GM19395 (cell line): ENCODE measurements around the gene NUP88.
"Not testable (repeated sequence)": the region's sequence is repeated elsewhere in the genome, so short reads cannot be mapped to it uniquely, and the experiment has no call there.

Experiments used
- ATAC-seq: cut with Tn5 transposase; IDR thresholded peaks from one replicate; pipeline ENCODE4 v1.9.1; 2021; ENCODE audit warnings: mild to moderate bottlenecking, moderate library complexity; ENCODE audit not compliant: unreplicated experiment

NUP88 gene

DNA sequence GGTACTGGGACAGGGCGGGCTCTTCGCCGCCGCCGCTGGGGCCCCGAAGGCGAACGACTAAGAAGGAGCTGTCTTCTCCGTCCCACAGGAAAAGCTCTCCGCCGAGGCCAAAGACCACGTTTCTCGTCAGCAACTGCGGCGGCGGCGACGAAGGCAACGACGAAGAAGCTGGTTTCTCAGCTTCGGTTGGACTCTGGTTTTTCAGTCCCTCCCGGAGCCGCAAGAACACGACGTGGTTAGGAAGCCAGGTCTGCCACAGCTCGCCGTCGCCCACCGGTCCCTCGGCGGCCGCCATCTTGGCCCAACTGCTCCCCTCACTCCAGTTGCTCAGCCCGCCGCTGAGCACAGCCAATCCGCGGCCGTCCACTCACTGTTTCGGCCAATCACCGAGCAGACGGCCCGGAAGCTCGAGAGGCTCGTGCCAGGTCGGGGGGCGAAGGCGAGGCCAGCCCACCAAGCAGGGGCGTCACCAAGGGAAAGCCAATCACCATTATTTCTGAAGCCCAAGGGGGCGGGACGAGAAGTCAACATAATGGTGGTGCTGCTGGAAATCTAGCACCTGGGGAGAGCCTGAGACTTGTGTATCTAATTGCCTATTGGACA is at the start of gene NUP88:
NUP88 (minus strand) TSS at position 307 of the 603 bp plus-strand sequence; CDS start at position 295, 12 bp downstream.
- peak; percentile 81 for ATAC-seq

DNA sequence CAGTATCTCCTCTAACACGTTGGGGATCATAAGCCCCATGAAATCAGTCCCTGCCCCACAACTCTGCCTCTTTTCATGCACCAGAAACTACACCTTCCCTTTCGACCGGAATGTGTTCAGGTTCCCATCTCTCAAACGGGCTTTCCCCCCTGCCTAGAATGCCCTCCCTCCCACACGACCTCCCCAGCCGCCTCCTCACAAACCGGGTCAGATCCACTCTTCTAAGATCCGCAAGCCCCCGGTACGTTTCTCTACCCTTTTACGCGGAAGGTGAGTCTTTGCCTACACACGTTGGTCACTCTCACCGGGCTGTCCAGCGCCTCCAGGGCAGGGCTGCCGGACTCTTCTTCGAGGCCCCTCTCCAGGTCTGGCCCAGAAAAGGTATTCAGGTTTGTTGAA is 48.6 kb upstream of the NUP88 start:
- no peak for ATAC-seq

DNA sequence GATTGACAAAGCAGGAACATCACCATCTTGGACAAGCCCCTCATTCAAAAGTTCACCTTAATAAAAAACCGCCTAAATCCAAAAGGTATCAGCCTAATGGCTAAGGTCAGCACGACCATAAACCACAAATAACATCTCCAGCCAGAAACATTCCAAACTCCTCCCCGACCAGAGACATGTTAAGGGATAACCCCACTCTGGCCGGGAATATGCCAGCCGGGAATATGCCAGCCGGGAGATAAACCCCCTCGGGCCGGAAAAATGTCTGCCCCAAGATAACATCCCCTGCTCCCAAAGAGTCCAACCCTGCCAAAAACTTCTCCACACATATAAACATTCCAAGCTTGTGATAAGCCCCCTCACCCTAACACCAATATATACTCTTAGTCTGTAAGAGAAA is 48.0 kb upstream of the NUP88 start:
- no peak for ATAC-seq

DNA sequence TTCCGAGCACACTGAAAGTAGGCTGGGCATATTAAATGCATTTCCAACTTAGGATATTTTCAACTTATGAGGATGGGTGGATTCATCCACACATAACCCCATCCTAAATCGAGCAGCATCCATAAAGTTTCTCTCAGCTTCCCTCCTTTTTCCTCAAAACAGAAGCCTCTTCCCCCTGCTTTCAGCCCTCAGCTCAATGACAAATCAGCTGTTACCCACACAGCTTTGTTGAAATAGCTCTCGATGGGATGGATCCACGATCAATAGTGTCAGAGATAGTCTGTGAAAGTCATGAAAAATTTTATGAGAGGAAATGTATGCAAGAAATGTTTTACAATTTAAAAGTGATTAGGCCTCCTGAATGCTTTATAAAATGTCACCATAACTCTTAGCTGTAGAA is 46.8 kb upstream of the NUP88 start:
- no peak for ATAC-seq

DNA sequence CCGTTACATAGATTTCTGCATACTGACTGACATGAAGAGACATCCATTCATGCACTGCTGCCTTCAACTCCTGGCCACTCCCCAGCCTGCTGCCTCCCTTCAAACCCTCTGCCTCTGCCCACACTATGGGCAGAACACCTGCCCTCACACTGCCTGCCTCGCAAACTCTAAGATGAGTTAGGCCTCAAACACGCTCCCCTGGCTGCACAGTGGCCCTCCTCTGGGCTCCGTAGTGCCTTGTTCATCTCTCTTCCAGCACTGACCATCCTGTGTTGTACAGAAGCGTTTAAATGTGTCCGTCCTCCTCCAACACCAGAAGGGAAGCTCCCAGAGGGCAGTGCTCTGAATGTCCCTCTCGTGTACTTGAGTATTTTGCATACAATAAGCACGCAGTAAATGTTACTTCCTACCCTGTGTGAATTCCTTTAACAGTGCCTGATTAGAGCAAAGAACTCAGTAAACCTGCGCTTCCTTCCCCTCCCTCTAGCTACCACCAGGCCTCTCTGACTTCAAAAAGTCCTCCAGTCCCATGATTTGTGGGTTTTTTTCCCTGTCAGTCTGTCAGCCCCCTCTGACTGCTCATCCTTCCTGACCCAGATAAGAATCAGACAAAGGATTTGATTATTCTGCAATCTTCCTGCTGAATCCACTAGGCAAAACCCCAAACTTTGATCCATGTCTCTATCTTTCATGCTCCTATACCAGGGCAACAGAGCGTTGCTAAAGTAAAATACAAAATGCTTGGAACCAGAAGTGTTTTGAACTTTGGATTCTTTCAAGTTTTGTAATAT is 45.5 kb upstream of the NUP88 start:
- no peak for ATAC-seq

DNA sequence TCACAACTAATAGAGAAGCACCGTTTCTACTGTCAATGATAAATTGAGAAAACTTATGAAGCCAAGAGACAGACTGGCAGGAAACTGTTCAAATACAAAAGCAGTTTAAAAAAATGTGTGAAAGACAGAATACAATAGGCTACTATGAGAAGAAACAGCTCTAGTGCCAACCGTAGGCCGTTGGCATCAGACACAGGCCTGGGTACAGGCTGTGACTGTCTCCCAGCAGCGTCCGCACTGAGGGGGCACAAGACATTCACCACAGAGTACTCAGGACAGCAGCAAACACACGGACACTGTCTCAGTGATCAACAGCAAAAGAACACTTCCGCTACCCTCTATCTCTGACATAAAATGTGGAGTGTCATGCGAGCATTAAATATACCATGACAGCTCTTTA is 27.3 kb upstream of the NUP88 start:
- no peak for ATAC-seq

DNA sequence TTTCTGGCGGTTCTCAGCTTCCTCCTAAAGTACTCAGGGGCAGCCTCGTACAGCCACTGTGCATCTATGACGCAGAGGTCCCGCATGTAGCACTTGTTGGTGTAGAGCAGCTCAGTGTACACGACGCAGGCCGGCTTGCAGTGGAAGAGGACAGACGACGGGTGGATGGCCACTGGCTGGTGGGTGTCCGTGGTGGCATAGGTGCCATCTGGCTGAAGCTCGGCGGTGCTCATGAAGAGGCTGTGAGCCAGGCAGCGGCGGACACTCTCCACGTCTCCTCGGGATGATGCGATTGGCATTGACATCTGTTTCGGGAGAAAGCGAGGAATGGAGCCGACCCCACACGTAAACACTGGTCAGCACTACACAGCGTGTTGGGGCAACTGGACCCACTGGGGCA is 24.7 kb upstream of the NUP88 start:
- no peak for ATAC-seq

DNA sequence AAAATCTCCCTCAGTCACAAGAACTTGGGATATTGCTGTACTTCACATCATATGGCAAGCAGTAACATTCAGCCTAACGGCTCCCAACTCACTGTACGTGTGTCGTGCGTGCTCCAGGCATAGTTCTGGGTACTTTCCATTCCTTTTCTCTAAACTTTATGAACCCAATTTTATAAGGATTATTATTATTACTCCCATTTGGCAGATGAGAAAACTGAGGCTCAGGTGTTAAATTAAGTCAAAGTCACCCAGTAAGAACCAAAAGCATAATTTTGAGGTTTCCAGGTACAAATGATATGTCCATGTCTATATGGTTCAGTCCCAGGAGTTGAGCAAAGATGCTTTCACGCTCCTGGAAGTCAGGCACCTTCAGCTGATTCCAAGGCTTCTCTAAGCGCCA is 24.3 kb upstream of the NUP88 start:
- no peak for ATAC-seq

DNA sequence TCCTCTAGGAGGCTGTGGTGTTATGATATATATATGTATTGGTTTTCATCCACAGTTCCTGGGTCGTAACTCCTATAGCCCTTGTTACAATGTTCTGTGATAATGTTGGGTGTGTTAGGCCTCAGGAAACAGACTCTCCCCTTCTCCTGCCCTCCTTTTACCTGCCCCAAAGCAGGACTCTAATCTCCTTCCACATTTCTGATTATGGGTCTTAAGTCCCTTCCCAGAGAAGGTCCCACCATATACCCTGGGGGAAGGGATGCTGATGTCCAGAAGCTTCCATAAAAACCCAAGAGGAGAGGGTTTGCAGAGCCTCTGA is 19.9 kb upstream of the NUP88 start:
- ATAC-seq = peak; percentile 34

DNA sequence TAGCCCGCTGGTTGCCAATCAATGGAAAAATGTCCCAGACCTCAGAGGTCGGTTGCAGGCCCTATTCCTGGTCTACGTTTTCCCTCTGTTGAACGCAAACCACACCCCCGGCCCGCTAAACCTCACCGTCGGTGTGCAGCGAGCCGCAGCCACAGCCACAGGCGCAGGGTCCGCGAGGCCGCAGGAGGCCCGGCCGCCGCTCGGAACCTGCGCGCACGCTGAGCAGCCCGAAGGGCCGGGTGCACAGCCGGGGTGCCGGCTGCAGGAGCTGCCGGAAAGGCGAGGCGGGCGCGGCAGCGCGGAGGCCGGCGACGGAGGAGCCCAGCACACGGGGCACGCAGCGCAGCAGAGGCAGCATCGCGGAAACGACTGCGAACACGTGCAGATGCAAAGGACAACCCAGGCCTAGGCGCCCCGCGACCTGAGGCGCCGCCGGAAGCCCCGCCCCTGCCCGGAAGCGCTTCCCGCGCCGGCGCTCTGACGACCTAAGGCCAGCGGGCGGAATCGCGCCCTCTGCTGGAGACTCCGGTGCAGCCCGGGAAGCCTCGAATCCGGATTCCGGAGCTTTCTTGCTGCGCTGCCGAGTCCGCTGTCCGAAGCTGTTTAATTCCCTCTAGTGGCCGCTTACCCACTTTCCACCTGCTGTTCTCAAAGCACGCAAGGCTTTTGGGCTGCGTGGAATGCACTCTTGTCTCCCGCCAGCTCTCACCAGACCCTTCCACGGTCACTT is 19.4 kb upstream of the NUP88 start, which contains the start of gene C1QBP:
C1QBP (minus strand) TSS at position 440 of the 730 bp plus-strand sequence; CDS start at position 358, 82 bp downstream.
- peak; percentile 75 for ATAC-seq

DNA sequence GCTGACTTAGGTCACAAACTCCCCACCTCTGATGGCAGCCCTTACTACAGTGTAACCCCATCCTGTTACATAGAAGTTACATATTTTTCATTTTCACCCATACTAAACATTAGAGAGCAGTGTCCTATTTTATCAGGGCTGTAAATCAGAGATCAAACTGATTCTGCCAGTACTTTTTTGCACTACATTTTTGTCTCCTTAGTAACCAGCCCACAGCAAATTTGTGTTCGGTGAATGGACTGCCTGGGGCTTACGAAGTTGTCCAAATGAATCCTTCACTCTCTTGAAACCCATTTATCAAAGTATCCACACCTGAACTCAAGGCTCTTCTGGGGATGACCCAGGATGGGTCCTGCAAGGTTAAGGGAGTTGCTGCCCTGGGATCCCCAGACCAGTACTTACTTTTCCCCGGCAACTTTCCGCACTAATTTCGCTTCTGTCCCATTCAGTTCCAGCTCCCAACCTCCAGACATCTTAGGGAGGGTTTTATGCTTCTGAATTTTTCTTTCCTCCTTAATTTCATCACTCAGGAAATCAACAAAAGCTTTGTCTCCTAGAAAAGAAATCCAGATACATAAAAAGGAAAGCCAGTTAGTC is 18.4 kb upstream of the NUP88 start:
- ATAC-seq = no peak

DNA sequence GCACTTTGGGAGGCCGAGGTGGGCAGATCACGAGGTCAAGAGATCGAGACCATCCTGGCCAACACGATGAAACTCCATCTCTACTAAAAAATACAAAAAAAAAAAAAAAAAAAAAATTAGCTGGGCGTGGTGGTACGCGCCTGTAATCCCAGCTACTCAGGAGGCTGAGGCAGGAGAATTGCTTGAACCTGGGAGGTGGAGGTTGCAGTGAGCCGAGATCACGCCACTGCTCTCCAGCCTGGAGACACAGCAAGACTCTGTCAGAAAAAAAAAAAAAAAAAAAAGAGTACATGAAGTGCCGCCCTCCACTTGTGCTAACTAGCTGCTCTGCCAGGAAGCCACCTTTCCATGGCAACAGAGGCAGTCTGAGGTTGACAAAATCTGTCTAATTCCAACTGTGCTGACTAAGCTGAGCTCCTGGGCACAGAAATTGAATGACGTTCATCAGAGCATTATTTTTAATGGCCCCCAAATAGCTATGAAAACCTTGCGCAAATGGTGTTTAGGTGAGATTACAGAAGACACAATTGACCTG is 16.4 kb upstream of the NUP88 start:
- ATAC-seq = not testable (repeated sequence)

DNA sequence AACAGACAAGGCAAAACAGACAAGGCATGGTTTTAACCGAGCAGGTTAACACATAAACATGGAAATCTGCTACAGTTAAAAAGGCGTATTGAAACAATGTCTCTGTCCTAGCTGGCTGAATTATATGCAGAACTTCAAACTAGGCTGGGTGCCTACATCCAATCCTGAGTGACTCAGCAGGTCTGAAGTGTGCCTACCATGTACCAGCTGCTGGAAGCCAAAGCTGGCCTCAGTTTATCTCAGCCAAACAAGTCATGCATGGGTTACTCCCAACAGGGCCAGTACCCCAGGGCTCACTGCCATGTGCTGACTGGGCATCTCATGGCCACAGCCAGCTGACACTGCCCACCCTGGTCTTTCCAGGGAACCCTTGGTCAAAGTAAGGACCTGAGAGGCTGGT is 15.5 kb upstream of the NUP88 start:
- ATAC-seq = no peak

DNA sequence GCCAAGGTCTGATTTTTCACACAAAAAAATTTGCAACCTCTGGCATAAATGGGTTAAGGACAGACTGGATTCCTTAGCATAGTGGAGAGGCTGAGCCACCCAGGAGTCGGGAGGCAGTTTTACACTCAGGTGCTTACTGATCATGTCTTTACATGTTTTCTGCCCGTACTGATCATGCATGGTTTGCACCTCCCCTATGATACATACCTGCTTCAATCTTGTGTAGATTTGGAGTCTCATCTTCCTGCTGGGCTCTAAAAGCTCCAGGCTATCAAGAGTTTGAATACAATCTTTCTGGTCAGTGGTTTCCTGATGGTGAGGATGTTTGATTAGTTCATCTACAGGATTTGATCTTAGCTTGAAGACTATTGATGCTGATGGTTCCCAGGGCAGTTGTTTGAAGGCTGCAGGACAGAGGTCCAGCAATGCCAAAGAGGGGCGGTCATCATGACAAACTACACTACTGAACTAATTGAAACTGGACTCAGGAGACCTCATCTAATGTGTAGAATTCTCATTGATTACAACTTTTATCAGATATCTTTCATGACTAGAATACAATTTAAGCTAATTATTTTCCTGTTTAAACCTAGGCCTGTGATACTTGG is 12.6 kb upstream of the NUP88 start:
- no peak for ATAC-seq

DNA sequence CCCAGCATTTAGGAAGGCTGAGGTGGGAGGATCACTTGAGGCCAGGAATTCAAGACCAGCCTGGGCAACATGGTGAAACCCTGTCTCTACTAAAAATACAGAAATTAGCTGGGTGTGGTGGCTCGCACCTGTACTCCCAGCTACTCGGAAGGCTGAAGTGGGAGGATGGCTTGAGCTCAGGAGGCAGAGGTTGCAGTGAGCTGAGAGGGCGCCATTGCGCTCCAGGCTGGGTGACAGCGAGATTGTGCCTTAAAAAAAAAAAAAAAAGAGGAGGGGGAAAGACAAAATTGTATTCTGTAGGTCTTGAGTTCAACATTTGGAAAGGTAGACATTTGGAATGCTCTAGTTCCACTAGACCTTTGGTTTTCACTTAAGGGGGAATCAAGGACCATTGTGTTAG is 11.8 kb upstream of the NUP88 start:
- not testable (repeated sequence) for ATAC-seq

DNA sequence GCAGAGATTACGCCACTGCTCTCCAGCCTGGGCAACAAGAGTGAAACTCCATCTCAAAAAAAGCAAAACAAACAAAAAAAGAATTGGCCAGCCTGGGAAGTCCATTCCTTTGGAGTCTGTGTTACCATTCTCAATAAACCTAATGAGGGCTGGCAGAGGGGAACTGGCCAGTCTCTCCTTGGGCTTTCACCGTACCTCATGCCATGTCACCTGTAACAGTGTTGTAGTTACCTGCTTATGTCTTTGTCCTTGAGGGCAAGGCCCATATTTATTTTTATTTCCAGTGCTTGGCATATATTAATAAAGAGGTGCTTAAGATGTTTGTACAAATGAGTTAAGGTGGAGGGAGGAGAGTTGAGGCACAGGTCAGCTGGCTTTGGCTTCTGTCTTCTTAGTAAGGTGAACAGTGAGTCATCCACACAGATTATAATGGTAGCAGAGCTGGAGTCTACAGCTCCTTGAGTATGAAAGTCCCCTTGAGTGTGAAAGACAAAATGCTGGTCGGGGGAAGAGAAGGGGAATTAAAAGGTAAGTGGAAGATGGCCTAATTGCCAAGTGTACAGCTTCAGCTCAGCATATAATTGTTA is 11.0 kb upstream of the NUP88 start:
- no peak for ATAC-seq

DNA sequence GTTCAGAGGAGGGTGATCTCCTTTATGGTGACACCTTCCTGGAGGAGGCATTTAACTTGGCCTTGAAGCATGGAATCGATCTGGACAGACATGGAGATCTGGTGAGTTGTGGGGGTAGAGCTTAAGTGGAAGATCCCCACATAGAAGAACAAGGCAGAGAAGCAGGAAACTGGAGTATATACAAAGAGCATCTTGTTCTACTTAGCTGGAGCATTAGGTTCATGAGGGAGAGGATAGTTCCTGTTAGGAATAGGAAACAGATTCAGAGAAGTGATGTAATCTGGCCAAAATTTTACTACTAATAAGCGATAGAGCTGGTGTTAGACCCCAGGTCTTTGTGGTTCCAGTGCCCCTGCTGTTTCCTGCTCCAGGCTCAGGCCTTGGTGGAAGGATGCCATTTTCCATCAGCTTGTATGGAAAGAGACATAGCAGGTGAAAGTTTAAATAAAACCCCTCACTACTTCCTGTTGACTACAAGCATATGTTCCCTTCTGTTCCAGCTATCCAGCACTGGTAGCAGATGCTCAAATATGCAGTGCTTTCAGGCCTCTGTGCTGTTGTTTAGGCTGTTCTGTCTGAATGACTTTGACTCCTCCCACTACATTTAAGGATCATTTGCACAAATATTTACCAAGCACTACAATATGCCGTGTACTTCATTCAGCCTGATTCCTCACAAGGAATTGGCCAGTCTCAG is 9.9 kb upstream of the NUP88 start:
- no peak for ATAC-seq

DNA sequence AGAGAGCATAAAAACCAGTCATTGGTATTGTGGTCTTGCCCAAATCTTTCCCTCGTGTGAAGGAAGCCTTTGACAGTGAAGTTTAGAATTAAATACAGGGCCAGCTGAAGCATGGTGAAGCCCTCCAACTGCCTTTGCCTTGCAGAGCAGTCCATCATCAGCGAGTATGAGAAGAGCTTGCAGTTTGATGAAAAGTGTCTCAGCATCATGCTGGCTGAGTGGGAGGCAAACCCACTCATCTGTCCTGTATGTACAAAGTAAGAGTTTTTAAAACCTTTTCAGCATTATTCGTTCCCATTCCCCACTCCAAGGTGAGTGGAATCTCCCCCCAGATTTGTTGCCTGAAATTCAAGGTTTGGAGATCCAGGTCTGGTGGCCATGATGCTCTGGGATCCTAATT is 6.4 kb upstream of the NUP88 start:
- no peak for ATAC-seq

DNA sequence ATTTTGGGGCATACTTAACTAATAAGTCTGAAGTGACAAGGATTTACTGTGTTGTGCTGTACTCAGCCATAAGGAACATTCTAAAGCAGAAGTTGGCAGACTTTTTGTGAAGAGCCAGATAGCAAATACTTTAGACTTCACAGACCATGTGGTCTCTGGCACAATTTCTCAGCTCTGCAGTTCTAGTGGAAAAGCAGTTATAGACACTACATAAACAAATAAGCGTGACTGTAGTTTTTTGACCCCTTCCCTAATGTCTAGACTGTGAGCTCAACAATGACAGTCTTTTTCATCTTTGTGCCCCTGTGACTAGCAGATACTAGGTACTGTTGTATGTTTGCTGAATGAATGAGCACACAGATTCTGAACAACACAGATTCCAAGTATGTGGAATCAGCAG is 5.4 kb upstream of the NUP88 start:
- no peak for ATAC-seq

DNA sequence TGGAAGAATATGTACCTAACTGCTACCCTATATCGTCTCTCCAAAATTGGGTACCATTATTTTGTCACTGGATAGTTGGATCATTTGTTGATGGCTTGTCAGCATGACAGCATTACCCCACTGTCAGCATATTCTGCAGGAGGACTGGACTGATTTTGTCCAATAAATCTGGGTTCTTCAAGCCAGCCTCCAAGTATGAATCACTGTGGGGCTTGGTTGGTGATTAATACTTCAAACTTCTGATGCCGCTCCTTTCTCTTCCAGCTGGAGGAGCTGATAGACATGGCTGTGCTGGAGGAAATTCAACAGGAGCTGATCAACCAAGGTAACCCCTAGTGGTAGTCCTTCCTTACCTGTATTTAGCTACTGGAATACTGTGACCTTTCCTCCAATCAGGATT is 3.0 kb upstream of the NUP88 start:
- ATAC-seq = no peak
